TTC549 (cell line): Measurements from ENCODE around the gene ZNF205.
"Not testable (repeated sequence)": the region's sequence is repeated elsewhere in the genome, so short reads cannot be mapped to it uniquely, and the experiment has no call there.

ENCODE experiments used
- FAIRE-seq: peaks from 2 replicates; lab custom pipeline; 2012; peaks lifted over from hg19 to GRCh38; lab: Jason Lieb, UNC

The ZNF205 gene

GRCh38 chr16:3134338-3135125 is 22.1 kb downstream of the ZNF205 start, which contains the start of gene ZNF213:
TSS of gene ZNF213 (plus strand) at chr16:3135029. CDS start at chr16:3137281, 2,252 bp downstream.
- FAIRE-seq, result peak; percentile 83

- FAIRE-seq, result no peak
Observed at GRCh38 chr16:3135126-3135715, 22.8 kb downstream of the ZNF205 start.

- no peak for FAIRE-seq
Observed at GRCh38 chr16:3137267-3137666, 24.9 kb downstream of the ZNF205 start.

GRCh38 chr16:3138342-3138741 is 26.0 kb downstream of the ZNF205 start:
- no peak for FAIRE-seq

GRCh38 chr16:3138823-3139426 is 26.5 kb downstream of the ZNF205 start:
- FAIRE-seq, result no peak

- not testable (repeated sequence) for FAIRE-seq
Observed at GRCh38 chr16:3139561-3139960, 27.2 kb downstream of the ZNF205 start.

- FAIRE-seq, result no peak
Observed at GRCh38 chr16:3140603-3141427, 28.4 kb downstream of the ZNF205 start.

GRCh38 chr16:3141781-3142311 is 29.5 kb downstream of the ZNF205 start:
- no peak for FAIRE-seq

GRCh38 chr16:3142327-3142726 is 29.9 kb downstream of the ZNF205 start:
- FAIRE-seq, result no peak

- no peak for FAIRE-seq
Observed at GRCh38 chr16:3142770-3143169, 30.4 kb downstream of the ZNF205 start.

- no peak for FAIRE-seq
Observed at GRCh38 chr16:3143189-3143588, 30.8 kb downstream of the ZNF205 start.

- no peak for FAIRE-seq
Observed at GRCh38 chr16:3143598-3144320, 31.4 kb downstream of the ZNF205 start.

GRCh38 chr16:3144321-3144983 is 32.1 kb downstream of the ZNF205 start:
- FAIRE-seq, result no peak

GRCh38 chr16:3145151-3145550 is 32.8 kb downstream of the ZNF205 start:
- FAIRE-seq, result no peak

- no peak for FAIRE-seq
Observed at GRCh38 chr16:3145660-3146059, 33.3 kb downstream of the ZNF205 start.

GRCh38 chr16:3147046-3147756 is 34.8 kb downstream of the ZNF205 start:
- no peak for FAIRE-seq

GRCh38 chr16:3147757-3148104 is 35.3 kb downstream of the ZNF205 start:
- no peak for FAIRE-seq

GRCh38 chr16:3148256-3149192 is 36.1 kb downstream of the ZNF205 start:
- no peak for FAIRE-seq

GRCh38 chr16:3149193-3149530 is 36.8 kb downstream of the ZNF205 start:
- no peak for FAIRE-seq
